ENCODE results near the gene HRH1.
"Not testable (repeated sequence)": the region's sequence is repeated elsewhere in the genome, so short reads cannot be mapped to it uniquely, and the experiment has no call there.

Gene HRH1

GRCh38 chr3:11173828-11174465, 19.7 kb downstream of the HRH1 start:
- no peak for DNase-seq

- no peak for DNase-seq
Observed at GRCh38 chr3:11178421-11178820, 24.1 kb downstream of the HRH1 start.

GRCh38 chr3:11184328-11184969, 30.2 kb downstream of the HRH1 start:
- not testable (repeated sequence) for DNase-seq

- DNase-seq = no peak
Observed at GRCh38 chr3:11185144-11185543, 30.9 kb downstream of the HRH1 start.

GRCh38 chr3:11185564-11186317, 31.4 kb downstream of the HRH1 start:
- no peak for DNase-seq

- no peak for DNase-seq
Observed at GRCh38 chr3:11186318-11186692, 32.0 kb downstream of the HRH1 start.

- no peak for DNase-seq
Observed at GRCh38 chr3:11186771-11187191, 32.5 kb downstream of the HRH1 start.

GRCh38 chr3:11187681-11188080, 33.4 kb downstream of the HRH1 start:
- no peak for DNase-seq

GRCh38 chr3:11188231-11188630, 33.9 kb downstream of the HRH1 start:
- DNase-seq = no peak

GRCh38 chr3:11195201-11195600, 40.9 kb downstream of the HRH1 start:
- DNase-seq = peak; percentile 72

- no peak for DNase-seq
Observed at GRCh38 chr3:11195721-11196332, 41.5 kb downstream of the HRH1 start.

GRCh38 chr3:11197484-11197883, 43.2 kb downstream of the HRH1 start:
- DNase-seq = no peak

GRCh38 chr3:11198070-11198469, 43.8 kb downstream of the HRH1 start:
- no peak for DNase-seq

- no peak for DNase-seq
Observed at GRCh38 chr3:11198495-11198894, 44.2 kb downstream of the HRH1 start.

GRCh38 chr3:11199902-11200845, 45.9 kb downstream of the HRH1 start:
- no peak for DNase-seq

- no peak for DNase-seq
Observed at GRCh38 chr3:11201251-11202019, 47.1 kb downstream of the HRH1 start.

GRCh38 chr3:11203961-11204360, 49.7 kb downstream of the HRH1 start:
- DNase-seq = no peak

GRCh38 chr3:11204697-11205348, 50.5 kb downstream of the HRH1 start:
- DNase-seq = no peak

GRCh38 chr3:11205881-11206280, 51.6 kb downstream of the HRH1 start:
- DNase-seq = not testable (repeated sequence)

GRCh38 chr3:11206316-11206715, 52.0 kb downstream of the HRH1 start:
- DNase-seq = no peak

- DNase-seq = no peak
Observed at GRCh38 chr3:11206953-11207352, 52.7 kb downstream of the HRH1 start.
